ENCODE data around the gene ISL2. TPM values are rescaled to one million over a fixed set of nuclear protein-coding genes. Genes with fewer than 3 reads are reported as not detected.
"Not testable (repeated sequence)": the region's sequence is repeated elsewhere in the genome, so short reads cannot be mapped to it uniquely, and the experiment has no call there.

Gene ISL2
- polyA plus RNA-seq (2014; cell fraction: cytosol; rRNA removed): 10.2 and 11.3 TPM in 2 replicates
- 19.9 and 23.2 TPM in 2 replicates for polyA plus RNA-seq (2014; cell fraction: nucleus; rRNA removed)

DNA sequence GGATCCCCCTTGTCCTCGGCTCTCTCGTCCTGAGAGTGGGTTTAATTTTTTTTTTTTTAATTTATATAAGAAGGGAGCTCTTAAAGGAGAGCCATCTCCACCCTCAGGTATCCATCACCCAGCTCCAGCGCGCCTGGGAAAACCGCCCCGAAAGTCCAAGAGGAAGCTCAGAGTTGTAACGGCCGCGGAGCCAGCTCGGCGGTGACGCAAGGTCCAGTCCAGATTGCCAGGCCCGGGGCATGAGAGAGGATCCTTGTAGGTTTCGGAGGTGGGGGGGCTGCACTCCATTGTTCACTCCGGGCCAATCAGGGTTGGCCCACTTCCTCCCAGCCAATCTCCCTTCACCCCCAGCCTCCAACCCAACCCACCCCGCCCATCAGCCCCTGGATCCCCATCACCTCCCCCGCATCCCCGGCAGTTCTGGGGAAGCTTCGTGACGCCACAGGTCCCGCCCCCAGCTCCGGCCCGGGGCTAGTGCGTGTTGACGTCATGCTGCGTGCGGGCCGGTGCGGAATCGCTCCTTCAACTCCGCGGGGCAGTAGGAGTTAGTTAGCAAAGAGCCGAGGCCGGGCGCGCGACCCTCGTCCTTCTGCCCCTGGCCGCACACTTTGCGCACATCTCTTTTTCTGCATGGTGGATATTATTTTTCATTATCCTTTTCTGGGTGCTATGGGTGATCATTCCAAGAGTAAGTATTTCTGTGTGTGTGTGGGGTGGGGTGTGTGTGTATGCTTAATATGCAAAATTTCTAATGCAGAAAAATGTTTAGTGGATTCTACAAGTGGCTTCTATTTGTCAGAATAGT is at the start of gene ISL2:
Gene ISL2, plus strand, starts transcription at position 520 of the 805 bp plus-strand sequence. Its CDS starts 111 bp downstream, at position 631.
- DNase-seq (ENCODE audit: low spot score): peak; percentile 97

DNA sequence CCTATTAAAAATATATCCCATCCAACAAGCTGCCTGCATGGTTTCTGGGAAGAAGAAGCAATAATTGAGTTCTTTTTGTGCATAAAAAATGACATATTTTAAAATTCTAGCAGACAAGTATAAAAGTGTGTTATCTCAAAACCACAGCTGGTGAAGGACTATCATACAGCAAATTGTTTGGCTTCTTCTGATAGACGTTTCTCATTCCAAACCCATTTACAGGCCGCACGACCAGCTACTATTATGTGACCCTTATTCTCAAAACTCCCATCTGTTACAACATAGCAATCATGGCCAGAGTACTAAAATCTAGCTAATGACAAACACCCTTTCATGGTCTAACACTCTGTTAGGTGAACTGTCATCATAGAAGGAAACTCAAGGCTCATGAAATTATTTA is 47.0 kb upstream of the ISL2 start:
- no peak for DNase-seq (ENCODE audit: low spot score)

DNA sequence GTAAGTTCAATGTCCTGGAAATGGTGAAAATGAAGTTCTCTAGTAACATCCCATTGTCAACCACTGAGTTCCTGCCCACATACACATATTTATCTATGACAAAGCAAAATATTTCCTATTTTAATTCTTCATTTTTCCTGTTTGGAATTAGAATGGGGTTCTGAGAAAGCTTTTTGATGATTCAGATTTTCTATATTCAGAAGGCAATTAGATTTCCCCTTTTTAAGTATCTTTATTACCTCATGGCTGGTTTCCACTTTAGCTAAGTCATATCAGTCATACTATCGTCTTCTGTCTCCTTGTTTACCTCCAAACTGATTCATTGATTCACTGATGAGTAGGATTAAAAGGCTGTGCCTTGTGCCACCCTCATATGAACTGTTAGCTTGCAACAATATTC is 43.2 kb upstream of the ISL2 start:
- DNase-seq (ENCODE audit: low spot score): no peak

DNA sequence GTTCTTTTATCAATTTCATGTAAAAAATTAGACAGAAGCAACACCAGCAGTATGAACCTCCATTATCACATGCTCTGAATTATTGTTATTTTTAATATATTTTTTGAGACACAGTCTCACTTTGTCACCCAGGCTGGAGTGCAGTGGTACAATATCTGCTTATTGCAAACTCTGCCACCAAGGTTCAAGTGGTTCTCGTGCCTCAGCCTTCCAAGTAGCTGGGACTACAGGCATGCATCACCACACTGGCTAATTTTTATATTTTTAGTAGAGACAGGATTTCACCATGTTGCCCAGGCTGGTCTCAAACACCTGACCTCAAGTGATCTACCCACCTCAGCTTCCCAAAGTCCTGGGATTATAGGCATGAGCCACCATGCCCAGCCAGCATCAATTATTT is 42.1 kb upstream of the ISL2 start:
- DNase-seq (ENCODE audit: low spot score): not testable (repeated sequence)

DNA sequence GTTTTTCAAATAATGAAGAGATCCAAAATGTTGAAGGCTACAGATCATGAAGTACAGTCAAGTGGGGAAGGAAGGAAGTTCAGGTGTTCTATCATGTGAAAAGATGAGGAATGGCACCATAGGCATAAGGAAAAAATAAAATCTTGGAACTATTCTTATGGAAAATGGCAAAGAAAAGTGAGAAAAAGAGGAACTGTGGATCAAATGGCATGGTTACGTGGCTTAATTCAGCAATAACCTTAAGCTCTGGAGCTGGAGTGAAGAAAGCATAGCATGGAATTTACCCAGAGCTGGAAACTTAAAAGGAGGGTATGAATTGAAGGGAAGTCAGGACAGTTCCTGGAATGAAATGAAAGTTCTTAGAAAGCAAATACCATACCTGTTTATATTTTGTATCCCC is 39.7 kb upstream of the ISL2 start:
- no peak for DNase-seq (ENCODE audit: low spot score)

DNA sequence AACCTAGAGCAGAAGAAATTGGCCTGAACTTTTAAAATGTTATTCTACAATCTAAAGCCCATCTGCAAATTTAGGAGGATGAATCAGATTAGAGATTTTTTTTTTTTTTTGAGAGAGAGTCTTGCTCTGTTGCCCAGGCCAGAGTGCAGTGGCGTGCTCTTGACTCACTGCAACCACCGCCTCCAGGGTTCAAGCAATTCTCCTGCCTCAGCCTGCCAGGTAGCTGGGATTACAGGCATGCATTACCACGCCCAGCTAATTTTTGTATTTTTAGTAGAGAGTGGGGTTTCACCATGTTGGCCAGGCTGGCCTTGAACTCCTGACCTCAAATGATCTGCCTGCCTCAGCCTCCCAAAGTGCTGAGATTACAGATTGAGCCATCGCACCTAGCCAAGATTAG is 38.6 kb upstream of the ISL2 start:
- not testable (repeated sequence) for DNase-seq (ENCODE audit: low spot score)

DNA sequence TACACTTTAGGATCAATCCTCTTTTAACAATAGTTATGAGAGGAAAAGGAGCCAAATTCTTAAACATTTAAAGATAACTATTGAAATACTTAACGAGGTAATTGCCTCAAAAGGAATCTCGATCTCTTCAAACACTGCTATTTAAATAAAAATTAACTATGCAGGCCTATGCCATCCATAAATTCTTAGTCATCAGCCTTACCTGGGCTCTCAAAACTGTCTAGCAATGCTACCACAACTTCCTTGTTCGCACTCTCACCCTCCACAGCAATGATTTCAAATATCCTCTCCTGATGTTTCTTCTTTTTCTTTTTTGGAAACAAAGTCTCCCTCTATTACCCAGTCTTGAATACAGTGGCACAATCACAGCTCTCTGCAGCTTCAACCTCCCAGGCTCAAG is 37.6 kb upstream of the ISL2 start:
- DNase-seq (ENCODE audit: low spot score): no peak

DNA sequence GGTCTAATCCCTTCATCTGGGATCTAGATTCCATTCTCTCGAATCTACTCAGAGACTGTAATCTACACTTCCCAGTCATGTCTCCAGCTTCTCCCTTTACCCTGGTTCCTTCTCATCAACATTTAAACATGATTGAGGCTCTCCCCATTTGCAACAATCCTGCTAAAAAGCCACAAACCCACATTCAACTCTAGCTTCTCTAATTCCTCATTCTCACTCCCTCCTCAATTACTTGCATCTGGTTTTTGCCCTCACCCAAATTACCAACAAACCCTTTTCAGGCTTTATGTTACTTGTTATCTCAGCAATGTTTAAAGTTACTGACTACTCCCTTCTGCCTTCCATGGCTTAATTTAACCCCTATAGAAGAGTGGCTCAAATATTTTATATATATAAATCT is 36.8 kb upstream of the ISL2 start:
- DNase-seq (ENCODE audit: low spot score): no peak

DNA sequence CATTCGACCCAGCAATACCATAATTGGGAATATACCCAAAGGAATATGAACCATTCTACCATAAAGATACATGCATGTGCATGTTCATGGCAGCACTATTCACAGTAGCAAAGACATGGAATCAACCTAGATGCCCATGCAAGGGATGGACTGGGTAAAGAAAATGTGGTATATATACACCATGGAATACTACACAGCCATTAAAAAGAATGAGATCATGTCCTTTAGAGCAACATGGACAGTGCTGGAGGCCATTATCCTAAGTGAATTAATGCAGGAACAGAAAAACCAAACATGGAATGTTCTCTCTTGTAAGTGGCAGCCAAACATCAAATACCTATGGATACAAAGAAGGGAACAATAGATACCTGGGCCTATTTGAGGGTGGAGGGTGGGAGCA is 32.7 kb upstream of the ISL2 start:
- DNase-seq (ENCODE audit: low spot score): no peak

DNA sequence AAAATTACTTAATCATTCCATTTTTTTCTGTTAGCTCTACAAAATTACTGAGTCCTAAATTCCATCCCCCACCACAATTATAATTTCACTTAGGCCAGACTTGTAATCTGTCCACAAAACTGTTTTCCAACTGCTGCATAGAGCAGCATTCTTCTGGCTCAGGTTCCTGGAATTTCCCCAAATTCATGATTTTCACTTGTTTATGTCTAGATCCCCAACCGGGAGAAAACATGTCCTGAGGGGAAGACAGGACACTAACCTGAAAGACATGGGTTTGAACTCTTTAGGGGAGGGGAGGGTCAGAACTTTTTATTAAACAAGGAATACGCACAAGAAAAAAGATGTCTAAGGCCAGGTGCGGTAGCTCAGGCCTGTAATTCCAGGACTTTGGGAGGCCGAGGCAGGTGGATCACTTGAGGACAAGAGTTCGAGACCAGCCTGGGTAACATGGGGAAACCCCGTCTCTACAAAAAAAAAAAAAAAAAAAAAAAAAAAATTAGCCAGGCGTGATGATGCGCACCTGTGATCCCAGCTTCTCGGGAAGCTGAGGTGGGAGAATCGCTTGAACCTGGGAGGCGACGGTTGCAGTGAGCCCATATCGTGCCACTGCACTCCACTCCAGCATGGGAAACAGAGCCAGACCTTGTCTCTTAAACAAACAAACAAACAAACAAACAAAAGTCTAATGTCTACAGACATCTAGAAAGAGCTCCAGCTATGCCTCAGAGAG is 26.8 kb upstream of the ISL2 start:
- no peak for DNase-seq (ENCODE audit: low spot score)

DNA sequence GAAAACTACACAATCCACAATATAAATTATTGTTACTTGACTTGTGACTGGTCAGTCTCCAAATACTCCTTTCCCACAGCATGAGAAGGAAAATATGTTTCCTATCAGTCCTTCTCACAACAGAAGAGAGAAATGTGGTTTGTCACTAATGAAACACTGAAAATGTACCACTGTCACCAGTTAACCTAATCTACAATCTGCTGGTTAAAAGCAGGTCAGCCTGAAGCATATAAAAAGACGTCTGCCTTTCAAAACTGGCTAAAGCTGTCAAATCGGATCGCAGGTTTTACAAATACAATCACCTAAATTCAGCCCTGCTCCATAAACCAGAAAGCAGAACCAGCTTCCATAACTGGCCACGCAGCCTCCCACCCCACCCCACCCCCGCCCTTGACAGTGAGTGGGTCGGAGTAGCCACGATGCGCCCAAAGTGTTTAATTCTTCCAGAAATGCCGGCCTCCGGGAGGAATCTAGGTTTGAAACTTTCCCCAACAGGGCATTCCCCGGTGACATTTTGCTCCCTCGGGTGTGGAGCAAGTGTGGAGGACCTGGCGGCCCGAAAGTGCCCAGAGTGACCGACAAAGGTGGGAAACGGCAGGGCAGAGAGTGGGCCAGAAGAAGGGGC is 26.0 kb upstream of the ISL2 start:
- DNase-seq (ENCODE audit: low spot score): no peak

DNA sequence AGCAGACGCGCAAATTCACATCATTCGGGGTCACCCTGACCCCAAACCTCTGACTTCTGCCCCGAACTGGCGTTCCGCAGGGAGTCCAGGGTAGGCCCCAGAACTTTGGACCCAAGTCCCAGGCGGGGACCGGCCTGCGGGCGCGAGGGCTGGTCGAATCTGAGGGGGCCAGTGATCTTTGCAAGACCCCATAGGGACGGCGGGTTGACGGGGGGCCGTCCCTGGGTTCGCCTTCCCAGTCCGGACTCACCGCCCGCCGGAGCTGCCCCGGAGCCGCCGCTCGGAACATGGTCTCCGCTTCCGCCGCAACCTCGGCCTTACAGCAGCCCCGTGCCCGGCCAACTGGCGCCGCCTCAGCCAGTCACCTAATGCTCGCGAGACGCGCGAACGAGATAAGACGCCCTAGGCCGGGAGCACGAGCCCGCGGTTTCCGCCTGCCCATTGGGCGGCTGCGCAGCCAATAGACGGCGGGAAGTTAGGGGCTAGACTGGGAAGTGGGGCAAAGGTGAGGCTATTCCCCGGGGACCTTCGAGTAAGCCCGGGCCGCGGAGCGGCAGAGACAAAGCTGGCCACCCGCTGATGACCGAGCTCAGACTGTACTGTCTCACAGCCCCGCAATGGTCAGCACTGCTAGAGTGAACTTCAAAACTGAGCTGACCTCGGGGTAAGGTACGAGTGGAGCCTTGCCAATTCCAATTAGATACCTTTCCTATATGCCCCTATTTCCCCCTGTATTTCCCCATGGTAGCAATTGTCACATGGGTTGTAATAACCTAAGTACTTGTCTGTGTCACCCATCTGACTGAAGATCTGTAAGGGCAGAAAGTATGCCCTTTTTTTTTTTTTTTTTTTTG is 25.2 kb upstream of the ISL2 start, which contains the start of gene ETFA:
Gene ETFA, minus strand, starts transcription at position 370 of the 854 bp plus-strand sequence. Its CDS starts 81 bp downstream, at position 289.
- DNase-seq (ENCODE audit: low spot score): peak; percentile 99

DNA sequence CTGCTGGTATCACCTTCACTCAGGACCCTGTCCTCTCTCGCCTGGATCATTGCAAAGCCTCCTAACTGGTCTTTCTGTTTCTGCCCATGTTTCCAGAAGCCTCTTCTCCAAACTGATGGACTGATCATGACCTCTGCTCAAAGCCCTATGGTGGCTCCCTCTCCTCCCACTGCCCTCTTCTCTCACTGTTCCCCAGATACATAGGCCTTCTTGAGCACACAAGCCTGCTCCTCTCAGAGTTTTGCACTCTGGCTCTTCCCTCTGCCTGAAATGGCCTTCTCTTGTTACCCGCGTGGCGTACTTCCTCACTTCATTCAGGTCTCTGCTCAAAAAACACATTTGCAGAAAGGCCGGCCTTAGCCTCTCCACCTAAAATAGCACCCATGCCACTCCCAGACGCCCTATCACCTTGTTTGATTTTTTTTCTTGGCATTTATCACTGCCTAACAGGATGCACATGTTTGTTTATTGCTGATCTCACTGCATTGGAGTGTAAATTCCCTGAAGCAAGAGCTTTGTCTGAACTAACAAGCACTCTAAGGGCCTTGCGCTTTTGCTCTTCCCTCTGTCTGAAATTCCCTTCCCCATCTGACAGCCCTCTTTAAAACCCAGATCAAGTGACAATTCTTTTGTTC is 23.9 kb upstream of the ISL2 start:
- no peak for DNase-seq (ENCODE audit: low spot score)

DNA sequence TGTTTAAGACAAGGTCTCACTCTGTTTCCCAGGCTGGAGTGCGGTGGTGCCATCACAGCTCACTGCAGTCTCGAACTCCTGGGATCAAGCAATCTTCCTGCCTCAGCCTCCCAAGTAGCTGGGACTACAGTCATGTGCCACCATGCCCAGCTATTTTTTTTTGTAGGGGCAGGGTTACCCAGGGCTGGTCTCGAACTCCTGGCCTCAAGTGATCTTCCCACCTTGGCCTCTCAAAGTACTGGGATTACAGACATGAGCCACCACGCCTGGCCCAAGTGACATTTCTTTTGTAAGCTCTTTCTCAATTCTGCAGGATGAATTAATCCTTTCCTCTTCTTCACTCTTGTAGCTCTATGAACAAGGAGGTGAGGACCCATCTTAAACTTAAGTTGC is 23.4 kb upstream of the ISL2 start:
- not testable (repeated sequence) for DNase-seq (ENCODE audit: low spot score)

DNA sequence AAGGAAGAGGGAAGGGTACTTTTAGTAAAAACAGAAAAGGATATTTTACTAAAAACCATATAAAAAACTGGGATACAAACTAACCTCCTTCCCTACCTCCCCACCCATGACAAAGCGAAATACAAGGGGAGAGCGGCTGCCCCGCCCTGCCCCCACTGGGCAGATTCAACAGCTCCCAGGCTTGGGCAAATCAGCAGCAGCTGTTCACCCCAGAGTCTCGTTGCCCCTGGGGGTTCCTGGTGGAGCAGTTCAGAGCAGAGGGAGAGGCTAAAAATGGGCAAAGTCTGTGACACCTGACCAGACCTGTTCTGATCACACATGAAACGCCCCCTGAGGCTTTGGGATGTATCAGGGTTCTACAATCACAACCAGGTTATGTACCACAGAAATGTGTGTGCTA is 22.8 kb upstream of the ISL2 start:
- no peak for DNase-seq (ENCODE audit: low spot score)

DNA sequence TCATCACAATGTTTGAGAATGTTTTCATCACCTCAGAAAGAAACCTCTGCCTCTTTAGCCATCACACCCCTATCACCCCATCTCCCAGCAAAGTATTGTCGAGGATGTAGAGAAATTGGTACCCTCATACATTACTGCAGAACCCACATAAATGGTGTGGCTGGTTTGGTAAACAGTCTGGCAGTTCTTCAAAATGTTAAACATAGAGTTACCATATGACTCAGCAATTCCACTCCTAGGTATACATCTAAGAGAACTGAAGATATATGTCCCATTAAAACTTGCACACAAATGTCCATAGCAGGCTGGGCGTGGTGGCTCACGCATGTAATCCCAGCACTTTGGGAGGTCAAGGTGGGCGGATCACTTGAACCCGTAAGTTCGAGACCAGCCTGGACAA is 16.6 kb upstream of the ISL2 start:
- DNase-seq (ENCODE audit: low spot score): no peak

DNA sequence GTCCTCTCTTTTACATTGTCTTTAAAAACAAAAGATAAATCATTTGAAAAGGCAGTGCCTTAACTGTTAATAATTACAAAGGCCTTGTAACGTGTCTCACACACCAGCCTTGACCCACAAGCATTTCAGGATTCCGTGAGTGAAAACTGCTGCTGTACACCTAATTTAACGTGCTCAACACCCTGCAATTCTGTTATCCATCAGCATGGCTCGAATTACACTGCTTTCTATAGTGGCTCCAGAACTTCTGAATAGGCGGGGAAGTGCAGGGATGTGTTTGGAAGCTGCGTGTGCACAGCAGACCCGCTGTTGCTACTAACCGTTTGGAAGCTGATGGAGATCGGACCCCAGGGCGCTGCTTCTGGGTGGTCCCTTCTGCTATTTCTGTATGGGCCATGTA is 15.4 kb upstream of the ISL2 start:
- no peak for DNase-seq (ENCODE audit: low spot score)

DNA sequence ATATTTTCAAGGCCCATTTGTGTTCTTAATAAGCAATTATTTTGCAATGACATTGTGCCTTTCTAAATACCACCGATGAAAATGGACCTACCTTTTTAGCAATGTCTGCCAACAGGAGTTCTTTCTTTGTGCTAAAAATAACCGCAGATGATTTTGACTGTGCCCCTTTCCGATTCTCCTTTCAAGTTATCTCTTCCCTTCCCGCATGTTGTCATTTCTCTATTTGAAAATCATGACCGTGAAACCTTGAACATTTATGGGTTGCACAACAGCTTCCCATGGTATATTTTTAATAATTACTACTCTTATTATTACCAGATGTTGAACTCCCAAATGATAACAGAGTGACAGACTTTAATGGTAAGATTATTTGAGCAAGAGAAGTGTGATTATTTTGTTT is 15.0 kb upstream of the ISL2 start:
- no peak for DNase-seq (ENCODE audit: low spot score)

DNA sequence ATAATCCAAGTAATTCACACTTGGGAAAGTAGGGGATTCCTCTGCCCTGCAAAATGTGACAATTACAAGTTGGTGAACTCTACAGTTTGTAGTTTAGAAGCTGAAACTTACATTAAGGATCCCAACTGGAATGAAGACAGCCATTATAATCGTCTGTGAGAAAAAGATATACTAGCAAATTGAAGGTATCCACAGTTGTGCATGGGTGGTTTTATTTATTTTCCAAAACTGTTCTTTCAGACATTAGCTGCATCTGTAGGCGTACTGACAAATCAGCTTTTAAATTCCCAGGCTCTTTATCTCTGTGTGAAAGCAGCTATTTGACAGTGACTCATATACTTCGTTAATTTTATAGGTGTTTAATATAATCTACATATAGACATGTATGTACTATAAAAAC is 12.5 kb upstream of the ISL2 start:
- no peak for DNase-seq (ENCODE audit: low spot score)

DNA sequence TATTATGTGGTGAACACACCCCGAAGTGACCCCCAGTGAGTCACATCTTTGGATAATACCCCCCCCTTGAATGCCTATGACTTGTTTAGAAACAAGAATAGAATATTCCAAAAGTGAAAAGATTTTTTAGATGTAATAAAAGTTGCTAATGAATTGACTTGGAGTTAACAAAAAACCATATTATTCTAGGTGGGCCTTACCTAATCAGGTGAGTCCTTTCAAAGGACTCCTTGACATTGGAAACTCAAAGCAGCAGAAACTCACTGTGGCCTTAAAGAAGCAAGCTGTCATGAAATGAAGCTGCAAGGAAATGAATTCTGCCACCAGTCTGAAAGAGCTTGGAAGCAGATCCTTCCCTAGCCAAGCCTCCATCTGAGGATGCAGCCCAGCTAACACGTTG is 10.9 kb upstream of the ISL2 start:
- DNase-seq (ENCODE audit: low spot score): no peak

Data from SK-N-DZ (cell line).